HepG2 (cell line): ENCODE data around the gene DDRGK1.

Experiments
- CTCF ChIP-seq: sonication (generic); formaldehyde crosslinking; IDR thresholded peaks from 2 replicates; pipeline ENCODE4 v1.5.0; 2020; ENCODE audit warnings: mild to moderate bottlenecking, missing genetic modification reagents, moderate library complexity
- POLR2A ChIP-seq, 2 experiments: IDR thresholded peaks; 2 replicates each; pipeline ENCODE4 v1.6.1; 2011; ENCODE audit warnings: low read depth in 2 of 2, low read length in 2 of 2, mild to moderate bottlenecking in 1 of 2, moderate library complexity in 1 of 2; ENCODE audit not compliant: insufficient read depth in 1 of 2
- SRF ChIP-seq: IDR thresholded peaks from 2 replicates; pipeline ENCODE4 v1.6.1; 2011; ENCODE audit warnings: mild to moderate bottlenecking, low read depth, low read length, moderate library complexity
- ZNF510 ChIP-seq: sonication (generic); formaldehyde crosslinking; IDR thresholded peaks from 2 replicates; pipeline ENCODE4 v1.4.0; 2020; ENCODE audit warnings: low read depth, mild to moderate bottlenecking, missing genetic modification reagents
- TF ChIP-seq, protein P1 (sequence below): sonication (generic); formaldehyde crosslinking; IDR thresholded peaks from 2 replicates; pipeline ENCODE4 v1.8.1; 2023; ENCODE audit warnings: mild to moderate bottlenecking, missing genetic modification reagents

DNA sequence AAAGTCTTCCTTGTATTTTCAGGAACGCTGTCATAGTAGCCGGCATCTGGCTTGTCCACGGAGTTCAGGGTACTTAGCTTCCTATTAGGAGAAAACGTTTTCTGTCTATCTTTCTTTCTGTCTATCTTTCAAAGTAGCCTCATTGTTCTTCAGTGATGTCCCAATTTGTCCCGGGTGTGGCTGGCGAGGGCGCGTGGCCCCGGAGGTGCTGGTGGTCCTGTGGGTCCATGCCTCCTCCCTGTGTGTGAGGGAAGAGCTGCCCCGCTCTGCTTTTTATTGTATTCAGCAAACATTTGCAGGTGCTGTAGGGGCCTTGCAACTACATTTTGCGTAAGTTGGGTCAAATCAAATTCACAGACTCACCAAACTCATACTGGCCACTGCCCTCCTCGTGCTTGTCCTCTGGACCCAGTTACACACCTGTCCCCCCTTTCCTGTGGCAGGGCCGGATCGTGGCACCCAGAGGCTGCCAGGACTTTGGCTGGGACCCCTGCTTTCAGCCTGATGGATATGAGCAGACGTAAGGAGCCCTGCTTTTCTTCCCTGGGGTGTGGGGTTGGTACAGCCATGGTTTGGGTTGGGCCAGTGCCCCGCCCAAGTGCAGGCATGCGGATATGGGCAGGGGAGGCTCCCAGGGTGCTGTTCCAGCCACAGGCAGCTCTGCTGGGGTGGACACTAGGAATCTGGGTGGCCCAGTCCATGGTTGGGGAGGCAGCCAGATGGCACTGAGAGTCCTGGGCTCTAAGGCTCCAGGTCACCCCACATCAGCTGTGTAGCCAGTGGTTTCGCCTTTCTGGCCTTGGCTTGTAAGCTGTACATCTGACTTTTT is 17.1 kb upstream of the DDRGK1 start:
- TF ChIP-seq ZNF510 (CRISPR knock-in tag) (no peak), SRF (no peak), CTCF (CRISPR knock-in tag) (no peak), POLR2A (IDR thresholded peaks at IDR 0.05; ENCODE audit: insufficient read depth in 1 of 2, low read depth in 2 of 2, low read length in 2 of 2) (no peak; a peak in 1 of 4 replicates)
- TF ChIP-seq, protein P1, sequence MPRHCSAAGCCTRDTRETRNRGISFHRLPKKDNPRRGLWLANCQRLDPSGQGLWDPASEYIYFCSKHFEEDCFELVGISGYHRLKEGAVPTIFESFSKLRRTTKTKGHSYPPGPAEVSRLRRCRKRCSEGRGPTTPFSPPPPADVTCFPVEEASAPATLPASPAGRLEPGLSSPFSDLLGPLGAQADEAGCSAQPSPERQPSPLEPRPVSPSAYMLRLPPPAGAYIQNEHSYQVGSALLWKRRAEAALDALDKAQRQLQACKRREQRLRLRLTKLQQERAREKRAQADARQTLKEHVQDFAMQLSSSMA (CRISPR knock-in tag), result no peak
